HepG2 (cell line): ENCODE data around the gene IPO8.

Experiments
- ARID2 ChIP-seq: sonication (generic); formaldehyde crosslinking; IDR thresholded peaks from 2 replicates; pipeline ENCODE4 v1.8.1; 2022; ENCODE audit warnings: mild to moderate bottlenecking, missing genetic modification reagents, borderline replicate concordance
- CBX2 ChIP-seq, 2 experiments: fragments of 200-600 bp in 1 of 2; sonication (generic); formaldehyde crosslinking in 1 of 2; IDR thresholded peaks; 2 replicates each; pipeline versions ENCODE4 v1.7.0 to v1.8.1; 2018 to 2022; ENCODE audit warnings: low read depth in 2 of 2, low read length in 1 of 2, mild to moderate bottlenecking in 1 of 2, missing genetic modification reagents in 1 of 2
- CTCF ChIP-seq: sonication (generic); formaldehyde crosslinking; IDR thresholded peaks from 2 replicates; pipeline ENCODE4 v1.5.0; 2020; ENCODE audit warnings: mild to moderate bottlenecking, missing genetic modification reagents, moderate library complexity
- KAT7 ChIP-seq: IDR thresholded peaks from 2 replicates; pipeline ENCODE4 v1.6.1; 2018; ENCODE audit warnings: borderline replicate concordance, missing compliant biosample characterization
- PRDM10 ChIP-seq: sonication (generic); formaldehyde crosslinking; IDR thresholded peaks from 2 replicates; pipeline ENCODE4 v1.4.0; 2020; ENCODE audit warnings: low read depth, missing genetic modification reagents
- RBFOX2 ChIP-seq: fragments of 200-400 bp; formaldehyde crosslinking; IDR thresholded peaks from 2 replicates; pipeline ENCODE4 v1.6.1; 2017; ENCODE audit warnings: low read depth, mild to moderate bottlenecking, low read length
- SOX6 ChIP-seq, 2 experiments: fragments of 450-650 bp in 1 of 2; sonication (generic) in 1 of 2; formaldehyde crosslinking in 1 of 2; IDR thresholded peaks; 2 replicates each; pipeline versions ENCODE4 v1.4.0 to v1.6.1; 2017 to 2020; ENCODE audit warnings: antibody characterized with exemption in 1 of 2, mild to moderate bottlenecking in 1 of 2, missing genetic modification reagents in 1 of 2
- ZMYM3 ChIP-seq: sonication (generic); formaldehyde crosslinking; IDR thresholded peaks from 2 replicates; pipeline ENCODE4 v1.5.1; 2020; ENCODE audit warnings: mild to moderate bottlenecking, missing genetic modification reagents
- ZNF12 ChIP-seq: sonication (generic); formaldehyde crosslinking; IDR thresholded peaks from 2 replicates; pipeline ENCODE4 v1.5.0; 2020; ENCODE audit warnings: missing genetic modification reagents
- ZNF281 ChIP-seq: sonication (generic); formaldehyde crosslinking; IDR thresholded peaks from 2 replicates; pipeline ENCODE4 v1.4.0; 2020; ENCODE audit warnings: missing genetic modification reagents, borderline replicate concordance

GRCh38 chr12:30617346-30618016 lies 78.2 kb downstream of the IPO8 start:
- TF ChIP-seq RBFOX2 (no peak), ARID2 (CRISPR knock-in tag) (no peak), ZNF12 (CRISPR knock-in tag) (no peak), SOX6 (IDR thresholded peaks at IDR 0.05) (no peak), SOX6 (CRISPR knock-in tag; IDR thresholded peaks at IDR 0.05) (no peak), CBX2 (IDR thresholded peaks at IDR 0.05; ENCODE audit: low read depth, low read length) (no peak), CBX2 (CRISPR knock-in tag; IDR thresholded peaks at IDR 0.05; ENCODE audit: low read depth) (no peak), ZMYM3 (no peak), KAT7 (CRISPR knock-in tag) (no peak), ZNF281 (CRISPR knock-in tag) (no peak), CTCF (CRISPR knock-in tag) (no peak), PRDM10 (CRISPR knock-in tag) (no peak)
